Measurements from ENCODE around the gene ANAPC7. TPM values are rescaled to one million over a fixed set of nuclear protein-coding genes. Genes with fewer than 3 reads are reported as not detected.

Gene ANAPC7
- total and polyA plus RNA-seq, 12 donors = 27.4 to 114 (median 43.9) TPM

DNA sequence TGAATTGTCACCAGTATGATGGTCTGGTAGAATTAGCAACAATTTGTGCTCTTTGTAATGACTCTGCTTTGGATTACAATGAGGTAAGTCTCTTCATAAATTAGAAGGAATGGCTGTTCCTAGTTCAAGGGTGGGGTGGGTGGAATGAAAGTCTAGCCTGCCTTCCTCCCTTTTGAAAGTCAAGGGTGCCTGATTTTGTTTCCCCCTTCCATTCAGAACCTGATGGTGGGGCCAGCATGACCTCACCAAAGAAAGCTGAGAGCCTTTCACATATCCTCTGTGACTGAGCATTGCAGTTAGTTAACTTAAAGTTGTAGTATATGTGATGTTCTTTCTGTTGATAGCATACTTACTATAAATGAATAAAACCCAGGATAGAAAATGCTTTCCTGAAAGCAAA is 70.3 kb downstream of the ANAPC7 start:
- intact Hi-C loops (cut with DNase I) = no loop called here
- H3K27ac ChIP-seq = no peak overlapping the region
- H3K27me3 ChIP-seq = no peaks in the 10 kb centered on the region
- TF ChIP-seq, protein P1, sequence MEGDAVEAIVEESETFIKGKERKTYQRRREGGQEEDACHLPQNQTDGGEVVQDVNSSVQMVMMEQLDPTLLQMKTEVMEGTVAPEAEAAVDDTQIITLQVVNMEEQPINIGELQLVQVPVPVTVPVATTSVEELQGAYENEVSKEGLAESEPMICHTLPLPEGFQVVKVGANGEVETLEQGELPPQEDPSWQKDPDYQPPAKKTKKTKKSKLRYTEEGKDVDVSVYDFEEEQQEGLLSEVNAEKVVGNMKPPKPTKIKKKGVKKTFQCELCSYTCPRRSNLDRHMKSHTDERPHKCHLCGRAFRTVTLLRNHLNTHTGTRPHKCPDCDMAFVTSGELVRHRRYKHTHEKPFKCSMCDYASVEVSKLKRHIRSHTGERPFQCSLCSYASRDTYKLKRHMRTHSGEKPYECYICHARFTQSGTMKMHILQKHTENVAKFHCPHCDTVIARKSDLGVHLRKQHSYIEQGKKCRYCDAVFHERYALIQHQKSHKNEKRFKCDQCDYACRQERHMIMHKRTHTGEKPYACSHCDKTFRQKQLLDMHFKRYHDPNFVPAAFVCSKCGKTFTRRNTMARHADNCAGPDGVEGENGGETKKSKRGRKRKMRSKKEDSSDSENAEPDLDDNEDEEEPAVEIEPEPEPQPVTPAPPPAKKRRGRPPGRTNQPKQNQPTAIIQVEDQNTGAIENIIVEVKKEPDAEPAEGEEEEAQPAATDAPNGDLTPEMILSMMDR (IDR thresholded peaks at IDR 0.05) = no peak
- TF ChIP-seq POLR2A (IDR thresholded peaks at IDR 0.05) = no peak
- H3K36me3 ChIP-seq (replicated peaks in 1 of 2) = peaks cover 0 to 75% of the 10 kb centered on the region in 2 donors
- peaks cover 0 to 26% of the 10 kb centered on the region in 2 donors for H3K4me1 ChIP-seq (replicated peaks in 1 of 2)
- DNase-seq = no peak
- no peak overlapping the region for H3K4me3 ChIP-seq
- H3K9me3 ChIP-seq (replicated peaks in 1 of 3) = no peaks in the 10 kb centered on the region

DNA sequence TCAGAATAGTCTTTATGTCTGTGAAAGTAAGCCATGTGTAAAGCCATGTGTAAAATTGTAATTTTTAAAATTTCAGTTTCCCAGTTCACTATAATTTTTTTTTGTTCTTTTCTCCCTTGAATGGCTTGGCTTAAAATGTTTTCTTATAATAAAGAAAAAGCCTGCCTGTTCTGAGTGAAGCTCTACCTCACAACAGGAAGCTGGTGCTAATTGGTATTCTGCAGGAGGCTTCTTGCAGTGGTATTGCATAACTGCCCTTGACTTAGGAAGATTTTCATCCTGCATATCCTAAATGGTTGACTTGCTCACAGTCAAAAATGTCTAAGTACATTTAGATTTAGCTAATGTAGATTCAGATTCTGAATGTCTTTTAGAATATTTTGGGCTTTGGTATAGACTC is 73.0 kb downstream of the ANAPC7 start:
- Histone ChIP-seq H3K27ac (no peak overlapping the region), H3K4me3 (no peak overlapping the region), H3K9me3 (replicated peaks in 1 of 3) (no peaks in the 10 kb centered on the region), H3K27me3 (no peaks in the 10 kb centered on the region), H3K36me3 (replicated peaks in 1 of 2) (peaks cover 0 to 70% of the 10 kb centered on the region in 2 donors), H3K4me1 (replicated peaks in 1 of 2) (peaks cover 0 to 26% of the 10 kb centered on the region in 2 donors)
- TF ChIP-seq, protein P1 (IDR thresholded peaks at IDR 0.05) = no peak
- TF ChIP-seq POLR2A (IDR thresholded peaks at IDR 0.05) = no peak
- intact Hi-C loops (cut with DNase I) = no loop called here
- DNase-seq = peak in 1 of 7 donors; percentile 5

DNA sequence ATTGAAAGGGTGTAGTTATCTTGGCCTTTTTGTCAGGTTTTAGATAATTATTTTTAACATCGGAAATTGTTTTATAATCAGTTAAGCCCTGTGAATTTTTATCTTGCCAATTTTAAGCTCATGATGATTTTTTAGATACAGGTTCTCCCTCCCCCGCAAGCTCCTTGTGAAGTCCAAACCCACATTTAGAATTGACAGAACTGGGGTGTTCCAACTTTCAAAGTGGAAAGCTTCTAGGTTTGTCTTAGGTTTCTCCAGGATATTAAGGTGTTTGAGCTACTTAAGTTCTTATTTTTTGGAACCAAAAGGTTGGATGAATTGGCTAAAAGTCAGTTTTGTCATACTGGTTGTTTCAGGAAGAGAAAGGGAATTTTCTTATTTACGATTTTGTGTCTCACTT is 73.4 kb downstream of the ANAPC7 start:
- H3K4me3 ChIP-seq = no peak overlapping the region
- WGBS, 4 donors = 65 to 71% (median 69%) methylated on average over 3 of the region's 3 CpGs
- TF ChIP-seq, protein P1 (IDR thresholded peaks at IDR 0.05) = no peak
- no peak for TF ChIP-seq POLR2A (IDR thresholded peaks at IDR 0.05)
- no peak overlapping the region for H3K27ac ChIP-seq
- no peaks in the 10 kb centered on the region for H3K9me3 ChIP-seq (replicated peaks in 1 of 3)
- H3K4me1 ChIP-seq (replicated peaks in 1 of 2) = peaks cover 0 to 26% of the 10 kb centered on the region in 2 donors
- no peak for DNase-seq
- peaks cover 0 to 66% of the 10 kb centered on the region in 2 donors for H3K36me3 ChIP-seq (replicated peaks in 1 of 2)
- intact Hi-C loops (cut with DNase I) = no loop called here
- H3K27me3 ChIP-seq = no peaks in the 10 kb centered on the region

DNA sequence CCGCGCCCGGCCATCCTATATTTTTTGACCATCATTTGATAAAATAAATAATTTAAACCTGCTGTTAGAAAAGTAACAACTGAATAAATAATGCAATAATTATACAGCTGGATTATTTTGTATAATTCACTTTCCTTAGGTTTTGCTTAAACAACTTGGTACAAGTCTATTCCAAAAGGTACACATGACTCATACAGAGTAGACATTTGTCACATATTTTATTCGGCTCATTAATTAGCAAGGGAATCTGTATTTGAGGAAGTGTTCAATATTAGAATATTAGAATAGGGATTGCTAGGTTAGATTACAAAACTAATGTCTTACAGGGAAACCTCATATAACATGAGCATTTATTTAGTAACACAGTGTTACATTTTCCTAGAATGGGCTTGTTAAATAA is 73.8 kb downstream of the ANAPC7 start:
- H3K36me3 ChIP-seq (replicated peaks in 1 of 2) = peaks cover 0 to 65% of the 10 kb centered on the region in 2 donors
- no peak overlapping the region for H3K4me3 ChIP-seq
- intact Hi-C loops (cut with DNase I) = no loop called here
- DNase-seq = no peak
- no peaks in the 10 kb centered on the region for H3K27me3 ChIP-seq
- no peaks in the 10 kb centered on the region for H3K9me3 ChIP-seq (replicated peaks in 1 of 3)
- peaks cover 0 to 26% of the 10 kb centered on the region in 2 donors for H3K4me1 ChIP-seq (replicated peaks in 1 of 2)
- WGBS, 4 donors = 89 to 93% (median 90%) methylated on average over 4 of the region's 4 CpGs
- H3K27ac ChIP-seq = no peak overlapping the region
- no peak for TF ChIP-seq POLR2A (IDR thresholded peaks at IDR 0.05)
- TF ChIP-seq, protein P1 (IDR thresholded peaks at IDR 0.05) = no peak

Small RNA genes lying within 50 kb of the gene (small RNA-seq; reads per million reads assigned to genes)
- gene RN7SL769P = 0 reads per million in 2 donors

Other genes with a start within 250 kb of the ANAPC7 start
- gene ATP2A2, start 122.5 kb downstream of the ANAPC7 start, total RNA-seq = 100 to 1,000 TPM in 8 of 9 donors, 10 to 100 TPM in 1; 94.7 to 312 (median 132) TPM
- gene ATP2A2, start 122.5 kb downstream of the ANAPC7 start, polyA plus RNA-seq = 100 to 1,000 TPM in 1 of 3 donors, 10 to 100 TPM in 2; 20.8 to 198 (median 27.1) TPM
- gene ARPC3, start 46.6 kb upstream of the ANAPC7 start, total RNA-seq = 100 to 1,000 TPM; 177 to 581 (median 271) TPM
- gene ARPC3, start 46.6 kb upstream of the ANAPC7 start, polyA plus RNA-seq = 100 to 1,000 TPM; 358 to 448 (median 362) TPM
- gene GPN3, start 64.5 kb upstream of the ANAPC7 start, total RNA-seq = 10 to 100 TPM; 14.0 to 27.1 (median 22.1) TPM
- gene GPN3, start 64.5 kb upstream of the ANAPC7 start, polyA plus RNA-seq = 10 to 100 TPM in 2 of 3 donors, 1 to 10 TPM in 1; 9.6 to 30.0 (median 11.5) TPM
- 10 to 100 TPM in 4 of 9 donors, 1 to 10 TPM in 5; 5.0 to 15.1 (median 8.6) TPM for gene FAM216A, start 65.1 kb upstream of the ANAPC7 start, total RNA-seq
- 10 to 100 TPM in 2 of 3 donors, 1 to 10 TPM in 1; 6.2 to 20.0 (median 10.8) TPM for gene FAM216A, start 65.1 kb upstream of the ANAPC7 start, polyA plus RNA-seq
- gene VPS29, start 98.4 kb upstream of the ANAPC7 start, total RNA-seq = 100 to 1,000 TPM in 5 of 9 donors, 10 to 100 TPM in 4; 56.7 to 263 (median 102) TPM
- 100 to 1,000 TPM; 119 to 200 (median 140) TPM for gene VPS29, start 98.4 kb upstream of the ANAPC7 start, polyA plus RNA-seq
- gene RAD9B, start 98.6 kb upstream of the ANAPC7 start, total RNA-seq = 1 to 10 TPM in 2 of 9 donors, under 1 TPM in 6, not detected in 1; 0.14 to 3.6 (median 0.42) TPM
- under 1 TPM; 0.20 to 0.24 (median 0.22) TPM for gene RAD9B, start 98.6 kb upstream of the ANAPC7 start, polyA plus RNA-seq
- 10 to 100 TPM; 10.7 to 29.9 (median 20.5) TPM for gene PPTC7, start 179.6 kb upstream of the ANAPC7 start, total RNA-seq
- gene PPTC7, start 179.6 kb upstream of the ANAPC7 start, polyA plus RNA-seq = 10 to 100 TPM in 1 of 3 donors, 1 to 10 TPM in 2; 7.1 to 43.4 (median 7.9) TPM
- gene TCTN1, start 210.4 kb upstream of the ANAPC7 start, total RNA-seq = 10 to 100 TPM; 37.3 to 79.4 (median 48.7) TPM
- 100 to 1,000 TPM in 2 of 3 donors, 10 to 100 TPM in 1; 69.3 to 174 (median 142) TPM for gene TCTN1, start 210.4 kb upstream of the ANAPC7 start, polyA plus RNA-seq